Testis (tissue), 2 donors: ENCODE results near the gene EPHB1.

Experiments used
- POLR2A ChIP-seq: fragments of 450-650 bp; IDR thresholded peaks from one replicate; pipeline ENCODE4 v1.6.1; 2017; ENCODE audit warnings: antibody characterized with exemption, mild to moderate bottlenecking, moderate library complexity
- TF ChIP-seq, protein P1 (sequence below), 3 experiments: fragments of 450-650 bp in 2 of 3; fragments of 200-600 bp in 1 of 3; sonication (generic) in 1 of 3; IDR thresholded peaks; one replicate each; pipeline ENCODE4 v1.5.1; 2016 to 2019; ENCODE audit warnings: antibody characterized with exemption in 3 of 3, mild to moderate bottlenecking in 2 of 3, moderate library complexity in 1 of 3

DNA sequence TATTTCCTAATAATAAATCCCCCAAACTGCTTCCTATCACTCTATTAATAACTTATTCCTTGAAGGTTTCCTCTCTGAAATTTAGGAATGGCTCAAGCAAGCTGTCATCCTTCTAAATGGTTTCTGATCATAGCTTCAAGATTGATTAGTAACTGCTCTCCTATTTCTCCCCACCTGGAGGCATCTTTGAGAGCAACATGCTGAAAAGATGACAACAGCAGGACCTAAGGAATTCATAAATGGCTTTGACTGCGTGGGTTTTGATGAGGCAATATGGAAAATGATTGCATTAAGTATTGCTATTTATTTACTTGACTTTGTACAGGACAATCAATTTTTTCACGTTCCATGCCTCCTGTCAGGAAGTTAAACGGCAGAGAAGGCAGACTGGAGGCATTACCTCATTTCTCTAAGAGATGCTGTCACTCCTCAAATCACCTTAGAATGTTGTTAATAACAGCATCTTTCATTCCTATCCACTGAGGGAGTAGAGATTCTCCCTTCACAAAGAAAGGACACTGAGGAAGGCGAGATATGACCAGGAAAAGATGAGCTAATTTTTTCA, 256.4 kb downstream of the EPHB1 start:
- TF ChIP-seq, protein P1, sequence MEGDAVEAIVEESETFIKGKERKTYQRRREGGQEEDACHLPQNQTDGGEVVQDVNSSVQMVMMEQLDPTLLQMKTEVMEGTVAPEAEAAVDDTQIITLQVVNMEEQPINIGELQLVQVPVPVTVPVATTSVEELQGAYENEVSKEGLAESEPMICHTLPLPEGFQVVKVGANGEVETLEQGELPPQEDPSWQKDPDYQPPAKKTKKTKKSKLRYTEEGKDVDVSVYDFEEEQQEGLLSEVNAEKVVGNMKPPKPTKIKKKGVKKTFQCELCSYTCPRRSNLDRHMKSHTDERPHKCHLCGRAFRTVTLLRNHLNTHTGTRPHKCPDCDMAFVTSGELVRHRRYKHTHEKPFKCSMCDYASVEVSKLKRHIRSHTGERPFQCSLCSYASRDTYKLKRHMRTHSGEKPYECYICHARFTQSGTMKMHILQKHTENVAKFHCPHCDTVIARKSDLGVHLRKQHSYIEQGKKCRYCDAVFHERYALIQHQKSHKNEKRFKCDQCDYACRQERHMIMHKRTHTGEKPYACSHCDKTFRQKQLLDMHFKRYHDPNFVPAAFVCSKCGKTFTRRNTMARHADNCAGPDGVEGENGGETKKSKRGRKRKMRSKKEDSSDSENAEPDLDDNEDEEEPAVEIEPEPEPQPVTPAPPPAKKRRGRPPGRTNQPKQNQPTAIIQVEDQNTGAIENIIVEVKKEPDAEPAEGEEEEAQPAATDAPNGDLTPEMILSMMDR (IDR thresholded peaks at IDR 0.05) = no peak
- TF ChIP-seq POLR2A = no peak
